BLaER1 treated with 17β-estradiol and CSF1 and Interleukin-3, amounts not matched to agents 10 nM and 100 nM (cell line): ENCODE data around the gene DCPS.
"Not testable (repeated sequence)": the region's sequence is repeated elsewhere in the genome, so short reads cannot be mapped to it uniquely, and the experiment has no call there.

Source experiments
- H3K27ac ChIP-seq, 11 experiments: shearing (Covaris generic); formaldehyde crosslinking; 2 replicates each; pipeline ENCODE4 v1.8.1; 2022
- H3K27me3 ChIP-seq, 11 experiments: shearing (Covaris generic); formaldehyde crosslinking; 2 replicates each; pipeline ENCODE4 v1.8.1; 2022
- H3K36me3 ChIP-seq, 11 experiments: shearing (Covaris generic); formaldehyde crosslinking; 2 replicates each; pipeline ENCODE4 v1.8.1; 2022
- H3K4me1 ChIP-seq, 10 experiments: shearing (Covaris generic); formaldehyde crosslinking; 2 replicates each; pipeline ENCODE4 v1.8.1; 2022
- H3K4me2 ChIP-seq, 11 experiments: shearing (Covaris generic); formaldehyde crosslinking; 2 replicates each; pipeline ENCODE4 v1.8.1; 2022
- H3K4me3 ChIP-seq, 10 experiments: shearing (Covaris generic); formaldehyde crosslinking; 2 replicates each; pipeline ENCODE4 v1.8.1; 2022
- H3K9ac ChIP-seq, 11 experiments: shearing (Covaris generic); formaldehyde crosslinking; 2 replicates each; pipeline ENCODE4 v1.8.1; 2022
- H3K9me3 ChIP-seq, 11 experiments: shearing (Covaris generic); formaldehyde crosslinking; replicated peaks in 1 of 11; 2 replicates each; pipeline ENCODE4 v1.8.1; 2022
- H4K20me1 ChIP-seq, 11 experiments: shearing (Covaris generic); formaldehyde crosslinking; 2 replicates each; pipeline ENCODE4 v1.8.1; 2022
- Cebpa-rat ChIP-seq, 11 experiments: shearing (Covaris generic); IDR thresholded peaks; 2 replicates each; pipeline ENCODE4 v1.8.1; 2022

The DCPS gene

DNA sequence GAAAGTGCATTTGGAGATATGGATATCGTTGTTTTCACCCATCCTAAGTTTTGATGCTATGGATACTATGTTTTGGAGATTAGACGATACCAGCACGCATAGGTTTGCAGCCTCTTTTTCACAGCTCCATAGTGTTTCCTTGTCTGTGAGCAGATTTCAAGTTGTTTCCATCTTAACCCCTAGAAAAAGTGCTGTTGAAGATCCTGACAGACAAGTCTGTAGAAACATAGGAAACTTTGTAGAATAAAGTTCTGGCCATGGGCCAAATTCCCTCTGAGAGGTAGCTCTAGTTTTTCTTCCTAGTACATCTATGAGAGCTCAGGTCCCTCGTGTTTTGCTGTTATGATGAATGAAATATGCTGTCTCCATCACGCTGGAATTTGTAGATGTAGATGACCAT, 84.0 kb downstream of the DCPS start:
- Histone ChIP-seq H3K4me3 (no peak overlapping the region), H3K4me1 (peaks cover 31 to 74% (median 69%) of the 10 kb centered on the region in 10 experiments), H3K4me2 (peak overlapping the region in 8 of 11 experiments; percentile 75 to 90 (median 80); a peak in 12 of 22 replicates), H3K36me3 (no peaks in the 10 kb centered on the region), H3K9me3 (no peaks in the 10 kb centered on the region), H3K27me3 (no peaks in the 10 kb centered on the region), H4K20me1 (peaks cover 0 to 44% (median 29%) of the 10 kb centered on the region in 11 experiments; a peak in 11 of 22 replicates), H3K27ac (no peak overlapping the region), H3K9ac (no peak overlapping the region)
- no peak for TF ChIP-seq Cebpa-rat (IDR thresholded peaks at IDR 0.05)

GRCh38 chr11:126390272-126390867, 86.5 kb downstream of the DCPS start:
- no peak overlapping the region for H3K27ac ChIP-seq
- no peak overlapping the region for H3K4me3 ChIP-seq
- H3K4me2 ChIP-seq: no peak overlapping the region
- no peaks in the 10 kb centered on the region for H3K36me3 ChIP-seq
- no peak for TF ChIP-seq Cebpa-rat (IDR thresholded peaks at IDR 0.05)
- H3K4me1 ChIP-seq: peaks cover 38 to 67% (median 63%) of the 10 kb centered on the region in 10 experiments
- no peaks in the 10 kb centered on the region for H3K27me3 ChIP-seq
- no peaks in the 10 kb centered on the region for H3K9me3 ChIP-seq
- no peak overlapping the region for H3K9ac ChIP-seq
- H4K20me1 ChIP-seq: peaks cover 0 to 25% (median 13%) of the 10 kb centered on the region in 11 experiments; a peak in 9 of 22 replicates

DNA sequence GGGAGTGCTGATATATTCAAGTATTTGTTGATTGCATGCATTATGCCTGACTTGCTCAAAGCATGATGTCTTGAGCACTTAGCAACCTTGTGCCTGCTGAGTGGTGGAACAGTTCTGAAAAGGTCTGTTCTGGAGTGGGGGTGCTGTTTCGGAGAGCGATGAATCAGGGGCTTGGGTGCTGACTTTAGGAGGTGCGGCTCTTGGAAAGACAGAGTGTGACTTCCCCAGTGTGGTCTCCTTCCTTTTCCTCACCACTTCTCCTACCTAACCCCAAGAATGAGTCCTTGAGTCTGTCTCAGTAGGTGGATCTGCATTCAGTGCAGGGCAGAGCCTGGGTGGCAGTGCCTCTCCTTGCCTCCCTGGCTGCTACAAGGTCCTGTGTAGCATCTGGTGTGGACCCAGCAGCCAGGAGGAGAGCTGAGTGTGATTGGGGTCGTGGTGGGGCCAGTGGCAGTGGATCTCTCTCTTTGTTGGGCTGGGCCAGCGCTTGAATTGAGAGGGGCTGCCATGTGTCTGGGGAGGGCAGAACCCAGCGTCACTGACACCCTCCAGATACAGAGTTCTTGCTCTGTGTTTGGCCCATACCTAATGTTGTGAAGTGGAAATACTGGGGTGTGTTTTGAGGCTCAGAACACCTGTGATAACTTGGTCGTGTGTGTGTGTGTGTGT, 87.6 kb downstream of the DCPS start:
- no peak overlapping the region for H3K4me3 ChIP-seq
- 0 out of 22 replicates have a peak overlapping the region, but pooled peaks of 1 of the 11 experiments have one; percentile 35 for H3K27ac ChIP-seq
- H3K36me3 ChIP-seq: no peaks in the 10 kb centered on the region
- peak overlapping the region; percentile 14 to 92 (median 85); a peak in 19 of 22 replicates for H3K4me2 ChIP-seq
- no peak for TF ChIP-seq Cebpa-rat (IDR thresholded peaks at IDR 0.05)
- H4K20me1 ChIP-seq: peaks cover 0 to 23% (median 10%) of the 10 kb centered on the region in 11 experiments; a peak in 9 of 22 replicates
- H3K9me3 ChIP-seq: no peaks in the 10 kb centered on the region
- peaks cover 35 to 62% (median 53%) of the 10 kb centered on the region in 10 experiments for H3K4me1 ChIP-seq
- no peak overlapping the region for H3K9ac ChIP-seq
- H3K27me3 ChIP-seq: no peaks in the 10 kb centered on the region

DNA sequence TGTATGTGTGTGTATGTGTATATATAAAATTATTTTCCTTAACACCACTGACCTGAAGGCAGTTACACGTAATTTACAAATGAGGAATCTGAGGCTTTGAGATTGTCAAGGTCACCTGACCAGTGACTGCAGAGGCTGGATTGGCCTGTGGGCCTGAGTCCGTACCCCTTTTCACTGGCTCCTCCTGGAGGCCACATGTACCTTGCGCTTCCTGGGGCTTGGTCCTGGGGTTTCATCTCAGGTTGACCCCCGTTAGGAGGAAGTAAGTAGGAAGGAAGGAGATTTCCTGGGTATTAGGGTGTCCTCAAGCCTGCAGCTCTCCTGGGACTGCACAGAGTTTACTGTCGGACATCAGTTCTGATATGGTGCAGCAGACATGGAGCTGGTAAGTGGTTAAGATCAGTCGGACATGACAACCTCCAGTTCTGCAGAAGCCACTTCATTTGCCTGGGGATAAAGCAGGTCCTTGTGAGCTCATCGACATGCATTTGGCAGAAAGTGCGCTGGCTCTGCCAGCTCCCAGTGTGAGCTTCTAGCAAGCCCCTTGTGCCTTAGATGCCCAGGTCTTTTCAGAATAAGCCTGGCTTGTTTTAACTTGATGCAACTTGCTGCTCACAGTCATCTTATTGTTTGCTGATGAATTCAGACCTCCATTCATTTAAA, 88.2 kb downstream of the DCPS start:
- H3K4me2 ChIP-seq: peak overlapping the region; percentile 63 to 92 (median 85)
- peak overlapping the region in 8 of 11 experiments; percentile 3 to 57 (median 18); a peak in 9 of 22 replicates for H3K9ac ChIP-seq
- H3K36me3 ChIP-seq: no peaks in the 10 kb centered on the region
- H3K27ac ChIP-seq: peak overlapping the region in 7 of 11 experiments; percentile 18 to 52 (median 42); a peak in 11 of 22 replicates
- peaks cover 28 to 55% (median 46%) of the 10 kb centered on the region in 10 experiments for H3K4me1 ChIP-seq
- no peaks in the 10 kb centered on the region for H3K9me3 ChIP-seq
- TF ChIP-seq Cebpa-rat (IDR thresholded peaks at IDR 0.05): no peak
- H3K4me3 ChIP-seq: peak overlapping the region in 2 of 10 experiments; percentile 3 to 22; a peak in 1 of 20 replicates
- peaks cover 0 to 23% (median 6%) of the 10 kb centered on the region in 11 experiments; a peak in 7 of 22 replicates for H4K20me1 ChIP-seq
- no peaks in the 10 kb centered on the region for H3K27me3 ChIP-seq

- H3K4me2 ChIP-seq: peak overlapping the region; percentile 63 to 92 (median 85)
- H3K27ac ChIP-seq: peak overlapping the region in 8 of 11 experiments; percentile 18 to 52 (median 40); a peak in 15 of 22 replicates
- no peaks in the 10 kb centered on the region for H3K27me3 ChIP-seq
- peak overlapping the region in 8 of 11 experiments; percentile 3 to 57 (median 18); a peak in 9 of 22 replicates for H3K9ac ChIP-seq
- peaks cover 23 to 50% (median 41%) of the 10 kb centered on the region in 10 experiments for H3K4me1 ChIP-seq
- H3K36me3 ChIP-seq: no peaks in the 10 kb centered on the region
- H4K20me1 ChIP-seq: peaks cover 0 to 23% (median 6%) of the 10 kb centered on the region in 11 experiments; a peak in 6 of 22 replicates
- H3K9me3 ChIP-seq: no peaks in the 10 kb centered on the region
- H3K4me3 ChIP-seq: peak overlapping the region in 2 of 10 experiments; percentile 3 to 22; a peak in 1 of 20 replicates
- no peak for TF ChIP-seq Cebpa-rat (IDR thresholded peaks at IDR 0.05)
Measured at GRCh38 chr11:126392633-126393013, 88.8 kb downstream of the DCPS start.

GRCh38 chr11:126393143-126393542, 89.3 kb downstream of the DCPS start:
- no peaks in the 10 kb centered on the region for H3K27me3 ChIP-seq
- H3K36me3 ChIP-seq: 0 out of 22 replicates have a peak, but pooled peaks cover 0 to 2% (median 0%) of the 10 kb centered on the region in 11 experiments
- no peaks in the 10 kb centered on the region for H3K9me3 ChIP-seq
- peaks cover 23 to 45% (median 36%) of the 10 kb centered on the region in 10 experiments for H3K4me1 ChIP-seq
- H3K27ac ChIP-seq: peak overlapping the region in 8 of 11 experiments; percentile 14 to 52 (median 40); a peak in 13 of 22 replicates
- H4K20me1 ChIP-seq: peaks cover 0 to 23% (median 6%) of the 10 kb centered on the region in 11 experiments; a peak in 6 of 22 replicates
- no peak for TF ChIP-seq Cebpa-rat (IDR thresholded peaks at IDR 0.05)
- peak overlapping the region; percentile 63 to 92 (median 85) for H3K4me2 ChIP-seq
- H3K4me3 ChIP-seq: peak overlapping the region in 2 of 10 experiments; percentile 3 to 22; a peak in 1 of 20 replicates
- peak overlapping the region in 8 of 11 experiments; percentile 3 to 57 (median 18); a peak in 7 of 22 replicates for H3K9ac ChIP-seq

GRCh38 chr11:126394036-126394435, 90.2 kb downstream of the DCPS start:
- peaks cover 0 to 9% (median 0%) of the 10 kb centered on the region in 11 experiments; a peak in 1 of 22 replicates for H3K36me3 ChIP-seq
- no peak overlapping the region for H3K9ac ChIP-seq
- no peaks in the 10 kb centered on the region for H3K27me3 ChIP-seq
- H3K4me3 ChIP-seq: no peak overlapping the region
- H3K27ac ChIP-seq: no peak overlapping the region
- TF ChIP-seq Cebpa-rat (IDR thresholded peaks at IDR 0.05): no peak
- H3K9me3 ChIP-seq: no peaks in the 10 kb centered on the region
- peaks cover 23 to 38% (median 33%) of the 10 kb centered on the region in 10 experiments for H3K4me1 ChIP-seq
- H3K4me2 ChIP-seq: peak overlapping the region in 4 of 11 experiments; percentile 24 to 92 (median 84); a peak in 7 of 22 replicates
- H4K20me1 ChIP-seq: peaks cover 0 to 23% (median 6%) of the 10 kb centered on the region in 11 experiments; a peak in 6 of 22 replicates

- H3K27ac ChIP-seq, H3K9ac ChIP-seq, H3K4me2 ChIP-seq, H3K9me3 ChIP-seq, H3K27me3 ChIP-seq, H3K4me3 ChIP-seq, H3K36me3 ChIP-seq: not testable (repeated sequence)
- Histone ChIP-seq H4K20me1 (peaks cover 0 to 23% (median 6%) of the 10 kb centered on the region in 11 experiments; a peak in 6 of 22 replicates), H3K4me1 (peaks cover 23 to 38% (median 33%) of the 10 kb centered on the region in 10 experiments)
Measured at GRCh38 chr11:126394634-126395072, 90.8 kb downstream of the DCPS start.
